Stromal cell of bone marrow (primary cell): ENCODE measurements around the gene RAB3C.

ENCODE experiments used
- DNase-seq: peaks from one replicate; pipeline ENCODE4 v3.0.0-alpha.2; 2012; ENCODE audit warnings: low read depth

RAB3C gene

DNA sequence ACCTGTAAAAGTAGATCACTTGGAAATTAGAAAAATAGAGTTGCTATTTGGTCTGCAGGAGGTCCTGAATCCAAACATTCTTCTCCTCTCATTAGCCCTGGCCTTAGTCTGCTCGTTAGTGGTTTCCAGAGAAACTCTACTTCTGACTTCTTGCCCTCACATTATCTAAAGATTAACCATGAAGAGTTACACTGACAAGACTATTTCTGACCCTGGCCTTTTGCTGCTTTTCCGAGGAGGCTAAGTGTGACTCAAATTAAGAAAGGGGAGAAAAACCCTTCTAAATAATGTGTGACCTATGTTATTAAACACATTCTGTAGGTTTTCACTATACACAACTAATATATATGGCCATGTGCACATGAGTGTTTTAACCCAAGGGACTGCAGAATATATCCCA, 302.4 kb downstream of the RAB3C start:
- no peak for DNase-seq

- peak; percentile 35 for DNase-seq
Measured at GRCh38 chr5:58886315-58887207, 303.7 kb downstream of the RAB3C start.

GRCh38 chr5:58887311-58887710, 304.4 kb downstream of the RAB3C start:
- no peak for DNase-seq

- no peak for DNase-seq
Measured at GRCh38 chr5:58887721-58888409, 305.0 kb downstream of the RAB3C start.

DNA sequence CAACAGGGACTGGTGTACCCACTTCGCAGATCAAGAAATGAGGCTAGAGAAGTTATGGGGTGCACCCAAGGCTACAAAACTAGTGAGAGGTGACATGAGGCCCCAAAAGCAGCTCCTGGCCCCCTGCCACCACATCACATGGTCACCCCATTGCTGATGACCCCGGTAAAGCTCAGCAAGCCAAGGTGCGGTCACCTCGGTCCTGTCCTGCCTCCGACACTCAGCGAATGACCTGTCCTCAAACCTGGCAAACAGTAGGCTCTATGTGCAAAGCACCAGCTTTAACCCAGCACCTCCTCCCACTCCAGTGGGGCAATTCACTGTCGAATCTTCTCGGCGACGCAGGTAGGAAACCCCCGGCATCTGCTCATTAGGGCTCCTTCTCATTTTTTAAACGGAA, 307.4 kb downstream of the RAB3C start:
- no peak for DNase-seq

- no peak for DNase-seq
Measured at GRCh38 chr5:58890701-58891085, 307.8 kb downstream of the RAB3C start.

DNA sequence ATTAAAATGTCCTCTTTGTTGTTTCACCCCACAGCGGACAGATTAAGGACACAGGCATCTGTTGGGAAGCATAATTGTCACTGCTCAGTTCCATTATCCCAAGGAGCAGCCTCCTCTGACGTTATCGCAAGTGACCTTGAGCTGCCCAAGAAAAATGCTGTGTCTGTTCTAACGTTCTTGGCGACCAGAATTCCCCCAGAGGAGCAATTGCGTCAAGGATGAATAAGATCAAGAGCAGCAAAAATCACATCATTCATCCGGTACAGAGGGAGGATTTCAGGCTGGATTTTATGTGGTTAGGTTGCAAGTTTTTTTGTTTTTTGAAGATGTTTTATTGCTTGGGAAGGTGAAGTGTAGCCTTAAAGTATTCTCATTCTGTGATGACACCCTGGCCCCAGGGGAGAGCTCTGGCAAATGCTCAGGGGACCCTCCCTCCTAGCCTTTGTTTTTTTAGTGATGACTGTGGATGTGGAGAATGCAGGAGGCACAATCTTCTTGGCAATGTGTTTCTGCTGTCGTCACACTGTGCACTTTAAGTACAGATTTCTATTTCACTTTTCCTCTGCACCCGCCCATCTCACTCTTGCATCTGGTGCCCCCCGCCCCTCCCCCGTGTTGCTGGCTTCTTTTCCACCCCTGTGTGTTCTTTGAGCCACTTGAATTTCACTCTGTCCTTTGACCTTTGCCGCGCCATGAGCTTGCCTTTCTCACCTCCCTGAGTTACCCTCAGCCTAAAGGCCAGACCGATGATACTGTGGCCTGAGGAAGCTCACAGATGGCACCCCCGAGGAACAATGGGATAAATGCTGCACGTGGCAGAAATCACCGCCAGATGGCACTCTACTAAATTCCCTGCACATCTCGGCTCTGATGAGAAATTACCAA, 308.5 kb downstream of the RAB3C start:
- DNase-seq = peak; percentile 81

DNA sequence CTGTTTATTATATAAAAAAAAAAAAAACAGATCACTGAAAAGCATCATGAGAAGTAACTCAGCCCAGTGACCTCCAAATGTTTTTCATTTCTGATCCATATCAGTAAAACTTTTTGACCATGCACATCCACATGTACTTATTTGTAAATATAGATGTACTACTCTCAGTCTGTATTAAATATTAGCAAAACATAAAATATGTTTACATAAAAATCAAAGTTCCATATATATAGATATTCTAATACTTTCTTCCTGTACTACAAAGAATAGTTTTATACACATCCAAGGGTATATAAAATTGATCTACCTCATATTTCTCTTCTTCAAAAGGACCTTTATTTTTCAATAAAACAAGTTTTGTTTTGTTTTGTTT, 309.1 kb downstream of the RAB3C start:
- no peak for DNase-seq

DNA sequence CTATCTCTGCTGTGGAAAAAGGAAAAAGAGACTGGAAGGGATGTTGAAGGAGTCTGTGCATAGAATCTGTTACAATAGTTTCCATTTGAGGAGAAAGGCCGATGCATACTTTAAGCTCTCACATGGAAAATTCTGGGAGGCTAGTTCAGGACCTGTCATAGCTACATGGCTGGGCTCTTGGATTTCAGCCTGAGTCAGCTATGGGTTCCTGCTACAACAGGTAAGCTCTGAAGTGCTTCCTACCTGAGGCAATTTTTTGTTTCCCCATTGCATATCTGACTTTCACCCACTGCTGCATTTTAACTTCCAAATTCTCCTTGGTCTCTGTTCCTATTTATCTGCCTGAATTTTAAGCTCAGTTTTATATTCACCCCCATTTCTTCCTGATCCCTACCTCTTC, 310.7 kb downstream of the RAB3C start:
- DNase-seq = no peak

DNA sequence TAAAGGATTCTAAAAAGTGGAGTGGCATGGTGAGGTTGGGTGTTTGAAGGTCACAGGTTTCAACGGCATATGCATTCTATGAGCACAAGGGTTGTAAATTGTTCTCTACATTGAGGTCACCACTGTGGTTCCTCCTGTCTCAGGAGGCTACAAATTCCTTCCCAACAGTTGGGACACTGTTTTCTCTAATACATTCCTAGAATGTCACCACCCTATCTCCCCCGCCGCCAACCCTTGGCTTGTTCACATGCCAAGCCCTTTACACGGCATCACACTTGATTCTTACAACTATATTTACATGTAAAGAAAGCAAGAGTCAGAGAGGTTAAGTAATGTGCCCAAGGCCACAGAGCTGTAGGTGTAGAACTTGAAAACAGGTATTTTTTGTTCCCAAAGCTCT, 315.1 kb downstream of the RAB3C start:
- DNase-seq = no peak

DNA sequence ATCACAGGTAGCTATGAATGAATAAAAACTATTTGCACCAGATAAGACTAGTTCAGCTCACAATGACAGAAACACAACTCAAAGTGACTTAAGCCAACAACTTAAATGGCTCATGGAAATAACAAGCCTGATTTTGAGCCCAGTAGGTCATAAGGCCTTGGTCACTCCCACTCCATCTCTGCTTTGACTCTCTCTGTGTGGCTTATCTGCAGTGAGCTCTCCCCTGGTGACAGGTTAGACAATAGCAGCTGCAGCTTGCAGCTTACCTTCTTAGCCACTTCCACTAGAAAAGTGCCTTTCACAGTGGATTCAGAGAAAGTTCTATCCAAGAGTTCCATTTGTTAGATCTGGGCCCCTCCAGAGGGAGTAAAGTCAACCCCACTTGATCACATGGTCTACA, 315.7 kb downstream of the RAB3C start:
- DNase-seq = no peak

- DNase-seq = no peak
Measured at GRCh38 chr5:58901271-58901670, 318.4 kb downstream of the RAB3C start.

- DNase-seq = no peak
Measured at GRCh38 chr5:58902305-58902704, 319.4 kb downstream of the RAB3C start.

- DNase-seq = no peak
Measured at GRCh38 chr5:58902765-58903164, 319.9 kb downstream of the RAB3C start.

DNA sequence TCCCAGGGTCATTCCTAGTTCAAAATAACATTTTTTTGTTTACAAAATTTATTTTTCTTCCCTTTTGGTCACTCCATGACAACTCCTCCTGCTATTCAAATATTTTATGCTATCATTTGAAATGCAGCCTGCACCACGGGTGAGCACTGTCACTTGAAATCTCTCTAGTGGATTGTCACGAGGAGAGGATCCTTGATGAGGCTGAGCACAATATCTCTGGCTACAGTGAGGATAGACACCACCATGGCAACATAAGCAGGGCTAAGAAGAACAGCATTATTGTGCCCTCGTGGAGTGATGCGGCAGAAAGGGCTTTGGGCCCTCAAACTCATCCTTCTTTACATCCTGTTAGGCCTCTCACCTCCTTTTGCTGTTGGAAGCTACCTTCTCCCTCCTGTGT, 321.9 kb downstream of the RAB3C start:
- no peak for DNase-seq

DNA sequence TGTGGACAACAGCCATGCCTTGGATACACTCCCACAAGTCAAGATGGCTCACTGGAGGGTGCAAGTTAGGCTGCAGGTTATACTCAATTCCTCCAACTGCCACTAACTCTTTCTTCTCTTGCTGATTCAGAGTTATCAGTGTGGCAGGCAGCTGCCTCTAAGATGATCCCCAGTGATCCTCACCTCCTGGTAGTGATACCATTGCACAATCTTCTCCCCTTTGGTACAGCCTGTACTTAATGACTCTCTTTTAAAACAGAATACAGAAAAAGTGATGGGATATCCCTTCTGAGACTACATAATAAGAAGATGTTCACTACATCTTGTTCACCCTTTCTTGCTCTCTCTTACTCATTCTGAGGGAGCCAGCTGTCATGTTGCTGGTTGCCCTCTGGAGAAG, 323.1 kb downstream of the RAB3C start:
- DNase-seq = no peak
